ENCODE measurements around the gene HOXC9.

Gene HOXC9

DNA sequence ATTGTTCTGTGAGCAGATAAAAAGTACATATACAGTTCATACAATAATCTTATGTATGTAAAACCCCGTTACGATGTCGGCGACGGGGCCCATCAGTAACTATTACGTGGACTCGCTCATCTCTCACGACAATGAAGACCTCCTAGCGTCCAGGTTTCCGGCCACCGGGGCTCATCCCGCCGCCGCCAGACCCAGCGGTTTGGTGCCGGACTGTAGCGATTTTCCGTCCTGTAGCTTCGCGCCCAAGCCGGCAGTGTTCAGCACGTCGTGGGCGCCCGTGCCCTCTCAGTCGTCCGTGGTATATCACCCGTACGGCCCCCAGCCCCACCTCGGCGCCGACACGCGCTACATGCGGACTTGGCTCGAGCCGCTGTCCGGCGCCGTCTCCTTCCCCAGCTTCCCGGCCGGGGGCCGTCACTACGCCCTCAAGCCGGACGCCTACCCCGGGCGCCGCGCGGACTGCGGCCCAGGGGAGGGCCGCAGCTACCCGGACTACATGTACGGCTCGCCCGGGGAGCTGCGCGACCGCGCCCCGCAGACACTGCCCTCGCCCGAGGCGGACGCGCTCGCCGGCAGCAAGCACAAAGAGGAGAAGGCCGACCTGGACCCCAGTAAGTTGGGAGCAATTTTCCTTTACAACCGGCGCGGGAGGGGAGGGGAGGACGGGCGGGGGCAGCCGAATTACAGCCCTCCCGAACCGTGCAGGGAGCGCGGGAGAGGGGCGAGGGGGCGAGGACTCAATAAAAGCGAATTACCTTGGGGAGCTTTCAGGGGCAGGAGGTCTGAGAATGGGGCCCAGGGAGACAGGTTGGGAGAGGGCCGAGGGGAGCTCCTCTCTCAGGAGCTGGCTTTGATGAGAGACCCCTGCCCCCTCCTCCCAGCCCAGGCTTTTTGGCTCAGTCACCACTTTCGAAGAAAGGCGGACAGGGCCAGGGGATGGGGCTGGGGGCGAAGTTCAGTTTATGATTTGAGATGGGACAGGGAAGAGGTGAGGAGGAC lies at the start of gene HOXC9:
TSS of gene HOXC9 (plus strand) at position 46 of the 999 bp plus-strand sequence. CDS start at position 74, 28 bp downstream.
- no peak for DNase-seq

DNA sequence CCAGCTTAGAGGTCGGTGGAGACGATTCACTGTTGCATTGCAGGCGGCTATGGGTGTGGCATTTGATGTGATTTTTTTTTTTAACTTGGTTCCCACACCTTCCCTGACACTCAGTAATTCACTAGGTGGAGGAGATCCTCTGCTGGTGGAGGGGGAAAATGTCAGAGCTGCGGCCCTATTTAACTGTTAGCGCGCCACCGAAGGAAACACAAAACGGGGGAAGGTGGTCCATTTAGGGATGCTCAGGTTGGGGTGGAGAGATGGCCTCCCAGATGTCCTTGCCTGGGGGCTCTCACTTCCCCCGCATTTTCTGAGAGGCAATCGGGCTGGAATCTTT lies 49.6 kb upstream of the HOXC9 start:
- DNase-seq: no peak

DNA sequence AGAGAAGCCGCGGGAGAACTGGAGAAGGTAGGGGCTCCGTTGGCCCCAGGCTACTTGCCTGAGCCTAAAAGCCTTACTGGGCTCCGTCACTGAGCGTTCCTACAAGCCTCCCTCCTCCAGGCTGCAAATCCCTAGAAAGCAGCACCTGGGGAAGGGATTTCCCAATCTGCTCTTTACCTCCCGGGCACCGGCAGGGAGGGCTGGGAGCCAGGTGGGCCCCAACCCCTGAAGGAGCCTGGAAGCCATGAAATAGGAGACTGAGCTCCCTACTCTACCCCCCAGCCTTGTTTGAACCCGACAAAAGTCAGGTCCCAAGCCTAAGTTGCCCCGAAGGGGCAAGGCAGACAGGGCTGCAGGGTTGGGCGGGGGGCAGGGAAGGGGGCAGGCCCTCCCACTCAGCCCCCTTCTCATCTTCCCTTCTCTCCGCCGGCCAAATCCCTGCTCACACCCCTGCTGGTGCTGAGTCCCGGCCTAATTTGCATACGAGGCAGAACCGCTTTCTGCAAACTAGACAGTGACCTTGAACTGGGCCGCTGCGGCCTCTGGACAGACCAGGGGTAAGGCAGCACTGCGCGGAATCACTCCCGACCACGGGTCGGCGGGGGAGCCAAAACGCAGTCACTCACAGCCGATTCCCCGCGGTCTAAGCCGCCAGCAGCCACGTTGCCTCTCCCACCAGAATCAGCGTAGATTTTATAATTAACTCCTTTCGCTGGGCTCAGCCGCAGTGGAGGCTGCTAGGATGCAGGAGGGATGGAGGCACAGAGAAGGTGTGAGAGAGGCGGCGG lies 49.0 kb upstream of the HOXC9 start:
- no peak for DNase-seq

DNA sequence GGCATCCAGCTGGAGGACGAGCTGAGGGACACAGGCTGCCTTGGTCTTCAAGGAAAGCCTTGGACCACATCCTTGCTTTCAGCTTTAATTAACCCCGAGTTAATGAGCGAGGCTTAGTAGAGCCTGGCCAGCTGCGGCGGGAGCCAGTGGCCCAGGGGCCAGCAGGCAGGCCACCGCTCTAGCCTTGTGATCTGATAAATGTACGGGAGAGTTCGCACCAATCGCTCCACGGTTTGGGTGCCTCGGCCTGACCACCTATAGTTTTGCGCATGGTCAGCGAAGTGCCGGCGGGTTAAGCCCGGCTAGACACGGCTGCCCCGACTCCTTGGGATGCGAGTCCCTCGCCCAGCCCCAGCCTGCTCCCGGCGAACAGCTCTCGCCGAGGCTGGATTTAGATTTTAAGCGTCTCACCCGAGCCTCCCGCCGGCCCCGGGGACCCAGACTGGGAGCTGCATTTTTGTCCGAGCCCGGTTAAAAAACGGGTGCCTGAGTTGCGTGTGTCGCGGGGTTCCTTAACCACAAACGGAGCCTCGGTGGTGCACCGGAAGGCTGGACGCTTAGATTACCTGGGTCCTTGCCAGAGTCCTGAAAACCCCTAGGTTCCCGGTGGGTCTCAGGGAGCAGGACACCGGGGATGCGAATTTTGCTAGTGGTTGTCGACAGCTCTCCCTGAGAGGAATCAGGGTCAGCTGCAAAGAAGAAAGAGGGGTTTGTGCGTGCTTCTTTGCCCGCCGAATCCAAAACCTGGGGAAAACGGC lies 48.2 kb upstream of the HOXC9 start:
- DNase-seq: no peak

DNA sequence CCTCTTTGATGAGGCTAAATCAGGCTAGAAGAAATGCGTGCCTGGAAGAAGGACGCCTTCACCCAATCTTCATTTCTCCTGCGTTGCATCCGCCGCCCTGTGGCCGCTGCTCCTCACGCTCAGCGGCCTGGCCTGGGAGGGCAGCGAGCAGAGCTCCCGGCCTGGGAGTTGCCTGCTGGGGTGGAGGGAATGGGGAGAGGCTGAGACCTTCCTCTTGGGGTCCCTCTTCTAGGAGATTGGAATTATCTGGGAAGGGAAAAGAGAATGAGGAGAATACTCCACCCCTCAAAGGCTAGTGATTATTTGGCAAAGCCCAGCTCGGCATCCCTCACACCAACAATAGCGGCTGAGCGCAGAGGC lies 47.6 kb upstream of the HOXC9 start:
- DNase-seq: no peak

DNA sequence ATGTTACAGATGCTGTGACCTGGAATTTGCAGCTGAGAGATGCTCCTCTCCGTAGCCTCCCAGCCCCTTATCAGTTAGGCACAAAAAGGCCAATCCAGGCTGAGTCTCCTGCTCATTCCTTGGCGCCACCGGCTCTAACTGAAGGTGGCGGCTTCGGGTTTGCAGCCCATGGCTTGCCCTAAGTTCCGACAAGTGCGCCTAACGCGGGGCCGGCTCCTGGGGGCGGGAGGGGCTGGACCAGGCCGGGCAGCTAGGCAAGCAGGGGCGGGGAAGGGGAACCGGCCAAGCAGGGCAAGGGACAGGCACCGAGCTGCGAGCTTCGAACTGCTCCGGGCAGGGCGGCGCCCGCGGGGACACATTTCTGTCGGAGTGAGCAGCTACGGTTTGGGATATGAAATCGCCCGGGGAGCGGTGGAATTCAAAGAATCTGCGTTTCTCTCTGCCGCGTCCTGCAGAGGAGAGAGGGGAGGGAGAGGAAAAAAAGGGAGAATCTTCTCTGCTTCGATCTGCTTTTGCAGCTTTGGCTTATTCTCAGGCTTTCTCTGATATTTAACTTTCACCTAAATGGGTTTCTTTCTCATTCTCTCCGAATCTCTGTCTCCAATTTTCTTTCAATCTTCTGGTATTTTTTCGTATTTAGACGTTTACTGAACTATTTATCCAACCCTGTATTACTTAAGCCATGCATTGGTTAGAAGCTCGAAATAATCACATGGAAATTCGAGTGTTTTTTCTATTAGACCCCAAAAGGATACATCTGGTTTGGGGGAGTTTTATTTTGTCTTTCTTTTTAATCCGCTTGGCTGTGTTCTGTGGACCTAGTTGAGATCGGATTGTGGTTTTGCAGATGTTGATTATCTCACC lies 46.9 kb upstream of the HOXC9 start:
- DNase-seq: no peak

DNA sequence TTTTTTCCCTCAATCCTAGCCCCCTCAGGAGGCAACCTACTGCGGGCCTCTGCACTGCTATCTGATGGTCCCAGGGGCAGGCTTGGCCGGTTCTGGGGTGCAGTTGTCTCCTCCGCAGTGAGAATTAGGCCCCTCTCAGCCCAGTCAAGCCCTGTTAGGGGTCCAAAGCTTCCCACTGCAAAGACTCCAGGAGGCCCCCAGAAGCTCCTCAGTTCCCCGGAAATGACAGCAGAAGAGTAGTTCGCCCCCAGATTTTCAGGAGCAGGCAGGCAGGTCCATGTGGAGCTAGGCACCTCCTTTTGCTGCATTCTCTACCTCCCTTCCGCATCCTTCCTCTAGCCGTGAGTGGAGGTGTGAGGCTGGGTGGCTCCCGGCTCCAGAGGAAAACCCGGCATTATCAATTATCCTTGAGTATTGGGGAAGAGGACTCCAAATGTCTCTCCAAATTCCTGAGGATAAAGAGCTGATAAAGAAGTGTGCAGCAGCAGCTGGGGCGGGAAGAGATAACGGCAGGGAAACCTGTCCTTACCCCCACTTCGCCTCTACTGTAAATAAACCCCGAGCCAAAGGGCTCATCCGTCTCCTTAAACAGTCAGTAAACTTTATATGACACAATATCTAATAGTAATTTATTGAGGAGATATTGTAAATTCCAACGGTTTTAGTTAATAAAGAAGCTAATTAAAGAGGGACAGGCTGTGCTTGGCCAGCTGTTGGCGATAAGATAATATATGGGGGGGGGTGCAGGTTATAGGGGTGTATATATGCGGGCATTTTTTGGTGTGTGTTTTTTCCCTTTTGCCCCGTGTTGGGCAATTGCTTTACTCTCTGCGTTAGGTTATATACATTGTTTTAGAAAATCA lies 45.9 kb upstream of the HOXC9 start:
- no peak for DNase-seq

DNA sequence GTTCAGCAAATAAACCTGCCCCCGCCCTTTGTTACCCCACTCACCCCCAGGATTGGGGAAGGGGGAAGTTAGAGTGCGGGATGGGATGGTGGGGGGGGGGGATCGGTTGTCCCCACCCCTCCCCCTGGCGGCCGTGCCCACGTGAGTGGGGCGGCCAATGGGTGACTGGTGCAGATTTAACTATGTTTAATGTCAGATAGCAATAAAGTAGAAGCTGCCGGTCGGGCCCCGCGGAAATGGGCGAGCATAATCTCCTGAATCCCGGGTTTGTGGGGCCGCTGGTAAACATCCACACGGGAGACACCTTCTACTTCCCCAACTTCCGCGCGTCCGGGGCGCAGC lies 45.3 kb upstream of the HOXC9 start, which contains the start of gene HOXC12:
TSS of gene HOXC12 (plus strand) at position 210 of the 342 bp plus-strand sequence. CDS start at position 237, 27 bp downstream.
- DNase-seq: no peak

DNA sequence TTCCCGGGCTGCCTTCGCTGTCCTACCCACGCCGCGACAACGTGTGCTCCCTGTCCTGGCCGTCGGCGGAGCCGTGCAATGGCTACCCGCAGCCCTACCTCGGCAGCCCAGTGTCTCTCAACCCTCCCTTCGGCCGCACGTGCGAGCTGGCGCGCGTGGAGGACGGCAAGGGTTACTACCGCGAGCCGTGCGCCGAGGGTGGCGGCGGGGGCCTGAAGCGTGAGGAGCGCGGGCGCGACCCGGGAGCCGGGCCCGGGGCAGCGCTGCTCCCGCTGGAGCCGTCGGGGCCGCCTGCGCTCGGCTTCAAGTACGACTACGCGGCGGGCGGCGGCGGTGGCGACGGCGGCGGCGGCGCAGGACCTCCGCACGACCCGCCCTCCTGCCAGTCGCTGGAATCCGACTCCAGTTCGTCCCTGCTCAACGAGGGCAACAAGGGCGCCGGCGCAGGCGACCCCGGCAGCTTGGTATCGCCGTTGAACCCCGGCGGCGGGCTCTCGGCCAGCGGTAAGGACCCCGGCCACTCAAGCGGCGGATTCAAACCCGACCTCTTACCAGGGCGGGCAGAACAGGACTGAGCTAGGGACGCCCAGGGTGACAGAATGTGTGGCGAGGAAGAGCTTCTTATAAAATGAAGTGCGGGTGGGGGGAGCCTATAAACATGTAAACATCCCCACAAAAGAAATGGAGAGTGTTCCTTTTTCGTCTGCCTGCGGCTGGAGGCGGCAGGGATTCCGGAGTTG lies 44.8 kb upstream of the HOXC9 start:
- DNase-seq: no peak

DNA sequence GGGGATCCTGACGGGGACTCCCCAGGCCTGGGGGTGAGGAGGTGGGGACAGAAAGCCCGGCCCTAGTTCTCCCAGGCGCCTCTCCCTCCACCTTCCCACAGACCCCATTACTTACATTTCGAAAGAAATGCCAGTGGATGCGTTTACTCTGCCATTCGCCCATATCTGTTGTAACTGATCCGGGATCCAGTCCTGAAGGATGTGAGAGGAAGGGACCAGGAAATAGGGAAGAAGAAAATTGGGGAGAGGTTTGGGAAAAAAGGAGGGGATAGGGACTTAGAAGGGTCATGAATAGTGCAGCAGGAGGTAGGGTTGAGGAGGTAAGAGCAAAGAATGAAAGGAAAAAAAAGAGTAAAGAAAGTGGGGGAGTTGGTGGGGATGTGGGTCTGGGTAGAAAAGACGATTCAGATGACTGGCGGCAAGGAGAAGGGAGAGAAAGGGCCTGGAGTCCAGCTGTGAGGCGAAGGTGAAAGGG lies 44.1 kb upstream of the HOXC9 start:
- no peak for DNase-seq

DNA sequence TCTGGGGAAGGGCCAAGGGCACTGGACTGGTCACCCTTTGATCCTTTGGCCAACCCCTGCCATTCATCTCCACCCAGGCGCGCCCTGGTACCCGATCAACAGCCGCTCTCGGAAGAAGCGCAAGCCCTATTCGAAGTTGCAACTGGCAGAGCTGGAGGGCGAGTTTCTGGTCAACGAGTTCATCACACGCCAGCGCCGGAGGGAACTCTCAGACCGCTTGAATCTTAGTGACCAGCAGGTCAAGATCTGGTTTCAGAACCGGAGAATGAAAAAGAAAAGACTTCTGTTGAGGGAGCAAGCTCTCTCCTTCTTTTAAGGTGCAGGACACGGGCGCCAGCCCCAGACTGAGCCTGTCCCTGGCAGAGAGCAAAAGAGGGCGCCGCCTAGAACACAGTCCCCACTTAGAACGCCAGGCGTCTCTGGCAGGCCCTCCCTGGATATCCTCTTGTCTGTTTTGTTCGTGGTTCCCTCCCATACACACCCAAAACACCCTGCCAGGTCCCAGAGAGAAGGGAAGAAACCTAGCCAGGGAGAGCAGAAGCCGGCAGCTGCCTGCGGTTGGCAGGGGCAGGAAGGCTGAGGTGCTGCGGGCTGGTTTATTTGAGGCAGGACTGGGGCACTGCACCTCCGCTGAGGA lies 43.6 kb upstream of the HOXC9 start:
- no peak for DNase-seq

DNA sequence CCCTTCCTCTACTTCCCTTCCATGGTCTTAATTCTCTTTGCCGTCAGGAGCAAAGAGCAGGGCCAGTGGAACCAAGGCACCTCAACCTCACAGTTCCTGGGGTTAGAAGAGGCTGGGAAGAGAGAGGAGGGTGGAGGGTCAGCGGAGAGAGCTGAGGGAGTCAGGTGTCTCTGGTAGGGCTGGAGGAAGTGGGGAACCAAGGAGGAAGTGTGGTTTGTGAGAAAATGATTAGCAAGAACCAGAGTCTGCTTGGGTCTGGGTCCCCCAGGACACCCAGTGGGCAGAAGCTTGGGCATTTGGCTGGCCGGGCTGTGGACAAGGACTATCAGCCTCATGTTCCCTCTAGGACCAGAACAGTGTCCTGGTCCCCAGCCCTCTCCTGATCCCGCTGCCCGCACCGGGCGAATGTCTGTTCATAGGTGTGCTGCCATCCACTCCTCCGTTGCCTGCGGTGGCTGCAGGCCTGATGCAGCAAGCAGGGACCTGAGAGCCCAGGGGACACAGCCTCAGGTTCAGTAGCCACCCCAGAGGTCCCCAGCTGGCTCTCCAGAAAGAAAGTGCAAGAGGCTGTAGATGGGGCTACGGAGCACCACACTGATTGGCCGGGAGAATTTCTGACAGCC lies 42.9 kb upstream of the HOXC9 start:
- DNase-seq: no peak

DNA sequence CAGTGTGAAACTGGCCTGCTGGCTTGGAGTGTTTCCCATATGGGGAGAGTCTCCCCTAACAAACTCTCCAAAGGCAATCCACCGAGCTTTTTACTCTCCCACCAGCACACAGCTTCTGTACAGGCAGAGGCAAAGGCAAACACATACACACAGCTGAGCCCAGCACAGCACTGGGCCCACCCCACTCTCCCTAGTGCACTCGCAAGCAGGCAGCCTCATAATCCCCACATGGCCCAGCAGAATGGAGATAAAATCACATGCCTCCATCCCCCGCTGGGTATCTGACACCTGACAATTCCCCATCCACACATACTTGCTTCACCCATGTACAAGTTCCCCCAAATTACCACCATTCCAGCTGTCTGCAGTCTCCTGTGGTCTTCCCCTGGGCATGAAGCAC lies 41.8 kb upstream of the HOXC9 start:
- no peak for DNase-seq

DNA sequence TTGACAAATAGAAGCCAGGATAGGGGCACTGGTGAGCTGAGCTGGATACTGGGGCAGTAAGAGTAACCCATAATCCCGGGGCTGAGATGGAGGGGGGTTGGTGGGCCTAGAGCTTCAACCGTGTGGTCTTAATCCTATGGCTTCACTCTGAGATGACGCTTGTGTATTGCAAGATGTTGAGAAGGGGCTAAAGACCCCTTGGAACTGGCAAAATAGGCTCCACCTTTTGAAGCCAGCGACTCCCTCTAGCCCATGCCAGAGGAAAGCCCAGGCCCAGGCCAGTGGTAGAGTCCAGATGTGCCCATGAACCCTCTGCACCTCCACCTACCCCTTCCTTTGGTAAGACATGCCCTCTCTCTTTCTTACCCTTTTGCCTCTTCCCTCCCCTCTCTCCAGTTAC lies 40.6 kb upstream of the HOXC9 start:
- DNase-seq: no peak

DNA sequence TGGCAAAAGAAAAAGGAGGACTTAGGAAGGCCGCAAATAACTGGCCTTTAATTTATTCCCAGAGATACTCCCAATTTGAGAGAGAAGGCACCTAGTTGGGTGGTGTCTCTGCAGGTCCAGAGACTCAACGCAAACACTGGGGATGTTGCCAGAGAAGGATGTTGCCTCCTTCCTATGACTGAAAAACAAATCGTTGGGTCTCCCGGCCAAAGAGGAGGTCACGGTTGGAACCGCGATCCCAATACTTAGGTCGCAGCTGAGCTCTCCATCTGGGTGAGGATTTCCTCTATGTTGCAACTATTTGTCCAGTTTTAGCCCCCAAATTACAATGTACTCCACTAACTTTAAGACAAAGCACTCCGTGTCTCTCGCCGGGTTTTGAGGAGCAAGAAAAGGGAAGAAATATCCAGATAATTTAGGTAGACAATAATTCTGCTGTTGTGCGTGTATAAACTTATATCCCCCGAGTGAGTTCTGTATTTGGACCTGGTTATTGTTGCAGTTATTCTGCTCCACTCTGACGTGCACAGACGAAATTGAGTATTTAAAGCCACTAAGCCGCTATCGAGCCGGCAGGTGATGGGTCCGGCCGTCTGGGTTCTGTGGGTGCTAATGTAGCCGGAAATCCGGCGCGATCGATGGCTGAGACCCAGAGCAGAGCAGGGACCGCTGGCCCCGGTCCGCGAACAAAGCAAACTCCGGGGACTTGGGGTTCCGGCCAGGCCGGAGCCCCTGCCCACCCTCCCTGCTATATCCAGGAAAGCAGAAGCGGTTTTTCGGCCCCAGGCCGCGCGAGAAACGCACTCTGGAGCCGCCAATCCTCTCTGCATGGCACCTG lies 39.6 kb upstream of the HOXC9 start:
- no peak for DNase-seq

DNA sequence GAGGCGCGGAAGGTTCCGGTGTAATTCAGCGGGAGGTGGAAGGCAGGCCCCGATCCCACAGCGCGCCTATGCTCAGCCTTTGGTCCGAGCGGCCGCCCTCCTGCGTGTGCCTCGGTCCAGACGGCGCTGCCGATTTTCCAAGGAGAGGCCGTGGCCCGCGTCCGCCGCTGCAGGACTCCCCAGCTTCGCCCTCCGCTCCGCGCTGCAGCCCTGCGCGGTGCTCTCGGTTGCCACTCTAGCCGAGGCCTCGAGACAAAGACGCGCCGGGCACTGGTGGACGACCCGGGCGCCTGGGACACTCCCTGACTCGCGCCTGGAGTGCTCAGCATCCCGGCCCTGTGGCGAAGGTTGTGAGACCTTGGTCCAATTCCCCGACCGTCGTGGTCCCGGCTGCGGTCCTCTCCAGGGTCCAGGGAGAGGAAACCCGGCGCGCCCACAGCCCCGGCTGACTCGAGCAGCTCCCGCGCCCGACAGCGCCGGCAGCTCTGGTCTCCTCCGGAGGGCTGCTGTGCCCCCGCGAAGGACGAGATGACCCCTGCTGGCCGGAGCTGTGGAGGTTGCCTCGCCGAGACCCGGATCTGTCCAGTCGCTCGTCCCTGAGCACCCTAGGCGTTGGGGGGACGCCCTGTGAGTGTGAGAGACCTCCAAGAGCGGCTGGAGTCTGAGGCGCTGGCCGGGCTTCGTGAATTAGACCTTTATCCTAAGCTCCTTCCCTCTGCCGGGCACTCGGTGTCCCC lies 38.8 kb upstream of the HOXC9 start:
- DNase-seq: no peak

DNA sequence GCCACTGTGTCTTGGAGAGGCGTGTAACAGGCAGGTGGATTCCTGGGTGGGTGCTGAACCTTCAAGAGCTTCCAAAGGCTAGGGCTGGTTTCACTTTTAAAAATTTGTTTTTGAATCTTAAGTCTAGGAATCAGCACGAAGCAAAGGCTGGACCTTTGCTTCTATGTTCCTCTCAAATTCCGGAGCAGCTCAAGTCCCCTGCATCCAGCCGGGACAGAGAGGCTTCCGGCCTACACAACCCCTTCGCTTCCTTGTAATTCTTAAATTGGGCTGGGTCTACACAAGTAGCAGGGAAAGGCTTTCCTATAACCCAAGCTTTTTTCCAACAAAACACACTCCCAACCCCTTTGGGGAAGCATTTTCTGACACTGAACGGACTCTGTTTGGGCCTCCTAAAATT lies 37.0 kb upstream of the HOXC9 start:
- DNase-seq: no peak
